ENCODE results near the gene SOX2.

Gene SOX2

DNA sequence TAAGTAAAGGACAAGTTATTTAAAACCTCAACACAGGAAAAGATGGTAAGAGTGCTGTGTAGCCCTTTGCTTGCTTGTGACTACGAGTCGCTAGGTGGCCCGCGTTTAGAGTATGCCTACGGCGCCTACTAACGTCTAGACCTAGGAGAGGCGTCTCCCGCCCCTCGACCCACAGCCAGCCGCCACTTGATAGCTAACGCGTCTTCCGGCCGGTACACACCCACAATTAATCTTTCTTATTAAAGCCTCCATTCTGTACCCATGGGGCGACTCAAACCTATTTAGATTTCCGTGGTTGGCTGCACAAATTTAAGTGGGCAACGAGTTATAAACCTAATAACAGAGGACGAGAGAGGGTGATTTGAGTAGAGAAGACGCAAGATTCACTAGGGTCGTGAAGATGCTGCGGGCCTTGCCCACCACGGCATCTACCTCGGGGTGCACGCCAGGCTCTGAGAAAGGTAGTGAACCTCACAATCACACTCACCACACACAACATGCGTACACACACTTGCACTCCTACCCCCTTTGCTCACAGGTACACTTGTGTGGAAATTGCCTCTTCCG lies 12.0 kb downstream of the SOX2 start:
- DNase-seq: no peak

DNA sequence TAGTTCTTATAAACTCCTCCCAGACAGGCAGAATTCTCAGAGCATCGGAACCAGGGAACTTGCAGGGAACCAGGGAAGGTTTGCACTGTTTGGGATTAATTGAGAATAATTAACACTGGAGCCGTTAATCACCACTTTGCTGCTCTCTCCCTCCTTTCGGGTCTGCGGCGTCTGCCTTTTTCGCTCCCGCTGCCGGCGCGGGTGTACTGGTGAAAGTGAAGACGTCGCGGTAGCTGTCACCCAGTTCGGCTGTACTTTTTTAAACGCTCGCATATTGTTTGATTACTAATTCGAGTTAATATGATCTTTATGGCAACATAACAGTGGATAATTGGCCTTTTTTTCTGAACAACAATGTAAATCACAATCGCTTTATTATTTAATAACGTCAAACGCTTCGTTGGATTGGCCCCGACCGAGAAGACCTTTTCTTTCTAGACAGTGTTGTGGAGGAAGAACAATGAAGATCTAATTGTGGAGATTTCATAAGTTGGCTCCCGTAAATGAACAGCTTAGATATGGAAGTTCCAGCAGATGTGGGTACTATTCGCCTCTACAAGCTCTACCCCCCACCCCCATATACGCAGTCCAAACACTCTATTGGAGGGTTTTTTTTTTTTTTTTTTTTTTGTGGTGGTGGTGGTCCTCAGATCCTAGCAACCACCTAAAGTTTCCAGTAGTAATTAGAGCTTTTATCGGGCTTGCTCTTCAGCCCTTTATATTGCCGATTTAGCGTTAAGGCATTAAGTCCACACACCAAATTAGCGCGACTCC lies 12.7 kb downstream of the SOX2 start:
- no peak for DNase-seq

DNA sequence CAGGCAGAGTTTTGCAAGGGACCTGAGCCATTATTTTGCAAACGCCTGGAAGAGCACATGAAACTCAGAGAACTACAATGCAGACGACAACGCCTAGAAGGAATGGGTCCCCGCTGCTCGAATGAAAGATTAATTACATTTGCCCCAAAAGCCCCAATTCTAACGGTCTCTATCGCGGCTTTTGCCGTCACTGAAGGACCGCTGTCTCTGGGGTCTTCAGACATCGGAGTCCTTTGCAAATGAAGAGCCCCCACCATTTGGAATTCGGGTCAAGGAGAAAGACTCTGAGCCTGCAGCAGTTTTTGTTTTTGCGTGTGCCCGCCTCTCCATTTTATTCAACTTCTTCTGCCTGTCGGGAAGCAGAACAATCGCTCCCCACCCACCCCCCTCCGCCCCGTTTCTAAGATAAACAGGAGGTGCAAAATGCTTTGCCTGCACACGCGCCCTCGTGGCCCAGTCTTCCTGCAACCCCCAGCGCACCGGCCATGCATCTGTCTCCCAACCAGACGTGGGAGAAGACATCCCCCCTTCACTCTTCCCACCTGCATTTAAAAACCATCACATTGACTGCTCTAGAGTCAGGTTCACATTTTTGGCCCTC lies 13.5 kb downstream of the SOX2 start:
- no peak for DNase-seq

DNA sequence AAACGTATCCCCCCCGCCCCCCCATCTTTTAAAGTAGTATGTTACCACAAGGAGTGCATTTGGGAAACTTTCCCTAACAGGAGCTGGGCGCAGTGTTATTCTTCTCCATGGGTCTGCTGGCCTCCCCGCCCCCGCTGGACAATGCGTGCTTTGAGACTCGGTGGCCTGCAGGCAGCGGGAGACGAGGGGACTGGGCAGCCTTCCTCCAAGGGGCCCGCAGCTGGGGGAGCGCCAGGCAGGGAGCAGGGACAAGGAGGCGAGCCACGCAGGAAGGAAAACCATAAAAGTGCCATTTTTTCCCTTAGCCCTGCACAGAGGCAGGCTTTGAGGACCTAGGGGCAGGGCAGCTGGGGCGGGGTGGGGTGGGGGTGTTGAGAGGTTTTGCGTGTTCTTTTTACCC lies 14.1 kb downstream of the SOX2 start:
- DNase-seq: no peak

GRCh38 chr3:181726351-181727330 lies 14.9 kb downstream of the SOX2 start:
- DNase-seq: no peak

DNA sequence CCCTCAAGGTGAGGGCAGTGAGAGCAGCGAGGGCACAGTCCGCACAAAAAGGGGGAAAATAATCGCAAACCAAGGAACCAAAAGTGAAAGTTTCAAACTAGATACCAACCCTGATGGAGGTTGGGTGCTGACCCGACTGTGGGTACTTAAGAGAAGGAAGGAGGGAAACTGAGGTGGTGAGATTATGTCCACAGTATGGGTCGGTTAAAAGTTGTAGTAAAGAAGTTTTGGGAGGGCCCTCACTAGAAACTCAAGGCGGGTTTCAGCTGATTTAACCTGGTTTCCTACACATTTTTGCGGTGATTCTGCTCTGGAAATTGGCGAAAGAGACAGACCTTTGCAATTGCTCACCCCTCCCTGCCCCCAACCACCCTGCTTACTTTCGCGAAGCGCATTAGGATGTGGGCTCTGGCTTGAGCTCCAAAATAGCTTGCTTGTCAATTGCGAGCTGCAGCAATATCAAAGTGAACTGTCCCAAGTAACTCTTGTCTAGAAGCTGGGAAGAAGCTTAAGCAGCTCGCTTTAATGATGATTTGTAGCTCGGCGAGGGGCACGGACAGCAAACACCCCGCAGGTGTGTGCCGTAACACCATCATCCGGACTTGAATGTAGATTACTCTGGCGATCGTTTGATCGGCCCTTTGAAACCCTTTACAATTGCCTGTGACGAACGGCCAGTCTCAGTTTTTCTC lies 15.8 kb downstream of the SOX2 start:
- no peak for DNase-seq

- no peak for DNase-seq
Observed at GRCh38 chr3:181728470-181729340, 17.0 kb downstream of the SOX2 start.

- DNase-seq: no peak
Observed at GRCh38 chr3:181729341-181729869, 17.7 kb downstream of the SOX2 start.

- DNase-seq: no peak
Observed at GRCh38 chr3:181730316-181730715, 18.6 kb downstream of the SOX2 start.

GRCh38 chr3:181730934-181731333 lies 19.2 kb downstream of the SOX2 start:
- no peak for DNase-seq

DNA sequence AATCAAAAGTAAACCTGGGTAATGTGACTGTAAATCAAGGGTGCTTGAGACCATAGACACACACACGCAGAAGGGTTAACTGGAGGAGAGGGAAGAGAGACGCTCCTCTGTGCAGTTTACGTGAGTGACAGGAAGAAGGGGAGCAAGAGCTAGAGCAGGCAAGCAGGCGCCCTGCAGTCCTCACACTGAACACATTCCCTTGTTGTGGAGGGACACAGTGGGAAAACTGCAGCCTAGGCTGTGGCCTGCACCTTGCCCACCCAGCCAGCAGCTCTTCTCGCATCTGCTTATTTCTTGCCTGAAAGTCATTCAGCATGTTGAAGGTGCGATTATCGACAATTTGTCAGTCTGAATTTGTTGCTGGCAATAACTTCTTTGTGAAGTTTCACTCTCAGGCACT lies 24.2 kb downstream of the SOX2 start:
- no peak for DNase-seq

DNA sequence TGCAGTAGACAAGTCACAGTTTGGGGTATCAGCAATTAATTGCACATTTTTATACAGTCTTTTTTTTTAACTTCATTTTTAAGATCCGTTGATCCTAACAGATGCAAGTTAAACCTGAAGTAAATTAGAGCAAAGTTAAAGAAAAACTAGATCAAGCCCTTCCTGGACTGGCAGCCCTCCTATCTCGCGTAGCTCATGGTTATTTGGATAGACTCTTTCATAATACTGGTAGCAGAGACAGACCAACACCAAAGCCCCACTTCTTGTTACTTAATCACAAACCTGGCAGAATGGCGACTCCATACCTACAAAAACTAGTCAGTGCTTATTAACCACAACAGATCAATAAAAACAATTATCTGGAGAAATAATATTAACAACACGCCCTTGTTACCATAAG lies 26.8 kb downstream of the SOX2 start:
- no peak for DNase-seq

DNA sequence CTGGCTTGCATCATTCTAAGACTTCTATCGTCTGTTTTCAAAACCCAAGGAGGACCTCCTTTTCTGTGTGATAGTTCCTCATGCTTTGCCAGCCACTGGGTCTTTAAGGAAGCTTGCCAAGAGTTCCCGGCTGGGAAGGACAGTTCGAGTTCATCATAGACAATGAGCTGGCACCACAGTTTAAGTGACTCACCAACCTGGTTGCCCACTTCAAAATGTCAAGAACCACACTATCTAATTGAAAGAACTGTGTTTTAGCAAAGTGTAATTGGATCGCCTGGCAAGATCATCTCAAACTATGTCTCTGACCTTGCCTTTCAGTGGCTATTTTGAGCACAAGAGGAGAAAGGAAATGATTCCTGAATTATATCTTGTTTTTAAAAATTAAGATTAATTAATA lies 27.9 kb downstream of the SOX2 start:
- no peak for DNase-seq

DNA sequence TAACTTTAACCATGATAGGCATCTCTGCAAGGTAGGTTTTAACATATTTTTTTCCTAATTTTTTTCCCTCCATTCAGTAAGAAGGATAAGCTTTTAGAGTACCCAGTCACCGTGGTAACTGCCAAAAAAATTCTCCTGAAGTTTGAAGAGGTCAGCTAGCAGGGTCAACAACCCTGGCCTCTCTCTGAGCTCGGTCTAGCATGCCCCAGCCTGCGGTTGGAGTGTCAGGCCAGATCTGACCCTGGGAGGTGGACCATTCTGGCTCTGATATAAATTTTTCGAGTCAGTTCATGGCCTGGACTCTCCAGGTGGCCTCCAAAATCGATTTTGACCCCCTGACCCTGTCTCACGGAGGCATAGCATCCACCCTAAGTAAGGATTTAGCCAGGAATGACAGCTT lies 29.7 kb downstream of the SOX2 start:
- no peak for DNase-seq

GRCh38 chr3:181752202-181752671 lies 40.5 kb downstream of the SOX2 start:
- DNase-seq: no peak

- DNase-seq: no peak
Observed at GRCh38 chr3:181753391-181753790, 41.7 kb downstream of the SOX2 start.

GRCh38 chr3:181755959-181756358 lies 44.2 kb downstream of the SOX2 start:
- DNase-seq: no peak

GRCh38 chr3:181756645-181757297 lies 45.0 kb downstream of the SOX2 start:
- no peak for DNase-seq

DNA sequence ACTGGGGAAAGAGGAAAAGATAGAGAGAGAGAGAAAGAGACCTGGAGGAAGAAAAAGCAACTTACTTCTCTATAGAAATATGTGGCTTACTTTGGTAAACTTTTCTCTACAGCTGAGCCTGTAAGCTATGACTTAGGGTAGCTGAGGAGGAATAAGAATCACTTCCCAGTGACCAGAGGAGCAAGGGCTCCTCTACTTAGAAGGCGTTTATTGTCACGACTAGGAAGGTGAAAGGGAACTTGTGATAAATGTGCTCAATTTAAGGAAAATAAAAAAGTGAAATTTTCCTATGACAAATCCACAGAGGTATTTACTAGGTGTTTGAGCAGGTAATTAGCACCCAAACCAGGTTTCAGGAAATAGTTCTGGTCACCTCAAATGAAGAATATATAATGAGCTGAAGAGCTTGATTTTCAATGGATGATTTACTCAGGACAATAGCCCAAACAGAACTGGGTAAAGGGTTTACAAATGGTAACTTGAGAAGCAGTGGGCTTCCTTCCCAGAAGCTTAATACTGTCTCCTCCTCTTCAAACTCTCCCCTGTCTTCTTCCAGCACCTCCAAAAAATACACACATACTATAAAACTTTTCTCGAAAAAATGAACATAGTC lies 46.1 kb downstream of the SOX2 start:
- DNase-seq: no peak

GRCh38 chr3:181761906-181762305 lies 50.2 kb downstream of the SOX2 start:
- no peak for DNase-seq
